Ramos (cell line): ENCODE results near the gene MAPKBP1.
"Not testable (repeated sequence)": the region's sequence is repeated elsewhere in the genome, so short reads cannot be mapped to it uniquely, and the experiment has no call there.

Experiments used
- in situ Hi-C: fragments of 300-500 bp; cut with MboI; formaldehyde crosslinking; loops from one replicate; pipeline ENCODE4 v1.14.3; 2022; ENCODE audit warnings: low sequenced_read_pairs; ENCODE audit not compliant: unreplicated experiment

Gene MAPKBP1

GRCh38 chr15:41822471-41822870 lies 48.2 kb downstream of the MAPKBP1 start:
- in situ Hi-C loops = loop anchor here (25.0 kb wide), 1 partner anchor 260 kb away; the partner anchor contains the start of gene TYRO3

GRCh38 chr15:41822957-41823356 lies 48.7 kb downstream of the MAPKBP1 start:
- in situ Hi-C loops = loop anchor here (25.0 kb wide), 1 partner anchor 261 kb away; the partner anchor contains the start of gene TYRO3

- in situ Hi-C loops = loop anchor here (25.0 kb wide), 1 partner anchor 261 kb away; the partner anchor contains the start of gene TYRO3
Measured at GRCh38 chr15:41823502-41823901, 49.2 kb downstream of the MAPKBP1 start.

GRCh38 chr15:41824062-41824745 lies 49.9 kb downstream of the MAPKBP1 start:
- in situ Hi-C loops = loop anchor here (25.0 kb wide), 1 partner anchor 262 kb away; the partner anchor contains the start of gene TYRO3

- in situ Hi-C loops = no loop called here
Measured at GRCh38 chr15:41825145-41825544, 50.9 kb downstream of the MAPKBP1 start.

- in situ Hi-C loops = no loop called here
Measured at GRCh38 chr15:41825572-41826535, 51.6 kb downstream of the MAPKBP1 start.

GRCh38 chr15:41827290-41827879 lies 53.1 kb downstream of the MAPKBP1 start:
- in situ Hi-C loops = no loop called here

GRCh38 chr15:41827880-41828806 lies 53.9 kb downstream of the MAPKBP1 start, which contains the start of gene JMJD7:
JMJD7 (plus strand) TSS chr15:41828092; CDS start chr15:41828125, 33 bp downstream.
- in situ Hi-C loops = no loop called here

- in situ Hi-C loops = no loop called here
Measured at GRCh38 chr15:41828807-41829141, 54.5 kb downstream of the MAPKBP1 start.

- in situ Hi-C loops = no loop called here
Measured at GRCh38 chr15:41829959-41830646, 55.8 kb downstream of the MAPKBP1 start.

- in situ Hi-C loops = not testable (repeated sequence)
Measured at GRCh38 chr15:41831291-41831690, 57.0 kb downstream of the MAPKBP1 start.

- in situ Hi-C loops = no loop called here
Measured at GRCh38 chr15:41832208-41832607, 57.9 kb downstream of the MAPKBP1 start.

- in situ Hi-C loops = no loop called here
Measured at GRCh38 chr15:41832875-41833274, 58.6 kb downstream of the MAPKBP1 start.

- in situ Hi-C loops = no loop called here
Measured at GRCh38 chr15:41834096-41834495, 59.8 kb downstream of the MAPKBP1 start.

GRCh38 chr15:41836073-41836472 lies 61.8 kb downstream of the MAPKBP1 start:
- in situ Hi-C loops = no loop called here

GRCh38 chr15:41836713-41837454 lies 62.6 kb downstream of the MAPKBP1 start:
- in situ Hi-C loops = no loop called here

- in situ Hi-C loops = no loop called here
Measured at GRCh38 chr15:41838400-41838897, 64.2 kb downstream of the MAPKBP1 start, which contains the start of gene PLA2G4B. PLA2G4B (plus strand) TSS chr15:41838847; CDS start chr15:41838914, 67 bp downstream.
